SKM-1 treated with dmso at 0.1 percent for 144 hours (cell line): Measurements from ENCODE around the gene TRAF7.
A peak's percentile ranks its signal among the peaks of the same experiment; 100 is the strongest.
"Not testable (repeated sequence)": the region's sequence is repeated elsewhere in the genome, so short reads cannot be mapped to it uniquely, and the experiment has no call there.

Experiments
- DNase-seq: peaks from one replicate; lab custom pipeline; 2025; ENCODE audit not compliant: unreplicated experiment; lab: John Stamatoyannopoulos, UW

The TRAF7 gene

GRCh38 chr16:2121853-2122252 is 33.7 kb upstream of the TRAF7 start:
- DNase-seq: no peak

GRCh38 chr16:2122429-2122828 is 33.2 kb upstream of the TRAF7 start:
- no peak for DNase-seq

- not testable (repeated sequence) for DNase-seq
These were observed 32.5 kb upstream of the TRAF7 start for GRCh38 chr16:2122934-2123683.

- DNase-seq: not testable (repeated sequence)
These were observed 31.7 kb upstream of the TRAF7 start for GRCh38 chr16:2123706-2124376.

- DNase-seq: not testable (repeated sequence)
These were observed 31.2 kb upstream of the TRAF7 start for GRCh38 chr16:2124377-2124693.

- DNase-seq: not testable (repeated sequence)
These were observed 30.7 kb upstream of the TRAF7 start for GRCh38 chr16:2124694-2125444.

GRCh38 chr16:2125609-2126008 is 30.0 kb upstream of the TRAF7 start:
- not testable (repeated sequence) for DNase-seq

- not testable (repeated sequence) for DNase-seq
These were observed 29.3 kb upstream of the TRAF7 start for GRCh38 chr16:2126161-2126743.

GRCh38 chr16:2126928-2127556 is 28.5 kb upstream of the TRAF7 start:
- DNase-seq: not testable (repeated sequence)

GRCh38 chr16:2127630-2128280 is 27.8 kb upstream of the TRAF7 start:
- not testable (repeated sequence) for DNase-seq

GRCh38 chr16:2129251-2129650 is 26.3 kb upstream of the TRAF7 start:
- not testable (repeated sequence) for DNase-seq

- DNase-seq: not testable (repeated sequence)
These were observed 25.6 kb upstream of the TRAF7 start for GRCh38 chr16:2129890-2130447.

- not testable (repeated sequence) for DNase-seq
These were observed 21.8 kb upstream of the TRAF7 start for GRCh38 chr16:2133797-2134196.

GRCh38 chr16:2135071-2135470 is 20.5 kb upstream of the TRAF7 start:
- DNase-seq: not testable (repeated sequence)

- peak; percentile 82 for DNase-seq
These were observed 19.7 kb upstream of the TRAF7 start, which contains the start of gene PKD1 for GRCh38 chr16:2135770-2136490. Gene PKD1 (minus strand): TSS chr16:2135898. CDS start chr16:2135689, 209 bp downstream.

GRCh38 chr16:2142942-2143877 is 12.4 kb upstream of the TRAF7 start:
- DNase-seq: no peak

- DNase-seq: no peak
These were observed 11.6 kb upstream of the TRAF7 start for GRCh38 chr16:2143878-2144485.

GRCh38 chr16:2145843-2146242 is 9.7 kb upstream of the TRAF7 start:
- DNase-seq: no peak
